ENCODE data around the gene COG8.
A peak's percentile ranks its signal among the peaks of the same experiment; 100 is the strongest.

Gene COG8

DNA sequence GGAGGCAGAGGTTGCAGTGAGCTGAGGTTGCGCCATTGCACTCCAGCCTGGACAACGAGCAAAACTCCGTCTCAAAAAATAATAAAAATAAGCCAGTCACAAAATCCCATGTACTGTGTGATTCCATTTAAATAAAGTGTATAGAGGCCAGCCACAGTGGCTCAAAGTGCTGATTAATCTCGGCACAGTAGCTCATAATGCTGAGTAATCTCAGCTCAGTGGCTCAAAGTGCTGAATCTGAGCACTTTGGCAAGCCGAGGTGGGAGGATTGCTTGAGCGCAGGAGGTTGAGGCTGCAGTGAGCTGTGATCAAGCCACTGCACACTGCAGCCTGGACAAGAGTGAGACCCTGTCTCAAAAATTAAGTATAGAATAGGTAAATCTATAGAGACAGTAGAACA, 7.3 kb upstream of the COG8 start:
- TF ChIP-seq, protein P1, sequence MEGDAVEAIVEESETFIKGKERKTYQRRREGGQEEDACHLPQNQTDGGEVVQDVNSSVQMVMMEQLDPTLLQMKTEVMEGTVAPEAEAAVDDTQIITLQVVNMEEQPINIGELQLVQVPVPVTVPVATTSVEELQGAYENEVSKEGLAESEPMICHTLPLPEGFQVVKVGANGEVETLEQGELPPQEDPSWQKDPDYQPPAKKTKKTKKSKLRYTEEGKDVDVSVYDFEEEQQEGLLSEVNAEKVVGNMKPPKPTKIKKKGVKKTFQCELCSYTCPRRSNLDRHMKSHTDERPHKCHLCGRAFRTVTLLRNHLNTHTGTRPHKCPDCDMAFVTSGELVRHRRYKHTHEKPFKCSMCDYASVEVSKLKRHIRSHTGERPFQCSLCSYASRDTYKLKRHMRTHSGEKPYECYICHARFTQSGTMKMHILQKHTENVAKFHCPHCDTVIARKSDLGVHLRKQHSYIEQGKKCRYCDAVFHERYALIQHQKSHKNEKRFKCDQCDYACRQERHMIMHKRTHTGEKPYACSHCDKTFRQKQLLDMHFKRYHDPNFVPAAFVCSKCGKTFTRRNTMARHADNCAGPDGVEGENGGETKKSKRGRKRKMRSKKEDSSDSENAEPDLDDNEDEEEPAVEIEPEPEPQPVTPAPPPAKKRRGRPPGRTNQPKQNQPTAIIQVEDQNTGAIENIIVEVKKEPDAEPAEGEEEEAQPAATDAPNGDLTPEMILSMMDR (IDR thresholded peaks at IDR 0.05; ENCODE audit: extremely low read depth, missing control alignments), result no peak
- DNase-seq (ENCODE audit: low spot score), result no peak

DNA sequence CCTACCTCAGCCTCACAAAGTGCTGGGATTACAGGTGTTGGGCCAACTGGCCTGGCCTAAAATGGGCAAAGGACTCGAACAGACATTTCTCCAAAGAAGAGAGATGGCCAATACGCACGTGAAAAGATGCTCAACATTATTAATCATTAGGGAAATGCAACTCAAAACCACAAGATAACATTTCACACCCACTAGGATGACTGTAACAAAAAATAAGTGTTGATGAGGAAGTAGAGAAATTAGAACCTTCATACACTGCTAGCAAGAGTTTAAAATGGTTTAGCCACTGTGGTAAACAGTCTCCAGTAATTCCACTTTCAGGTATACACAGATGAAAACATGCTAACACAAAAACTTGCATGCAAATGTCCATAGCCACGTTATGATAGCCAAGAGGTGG, 6.6 kb upstream of the COG8 start:
- TF ChIP-seq, protein P1 (IDR thresholded peaks at IDR 0.05; ENCODE audit: extremely low read depth, missing control alignments), result no peak

DNA sequence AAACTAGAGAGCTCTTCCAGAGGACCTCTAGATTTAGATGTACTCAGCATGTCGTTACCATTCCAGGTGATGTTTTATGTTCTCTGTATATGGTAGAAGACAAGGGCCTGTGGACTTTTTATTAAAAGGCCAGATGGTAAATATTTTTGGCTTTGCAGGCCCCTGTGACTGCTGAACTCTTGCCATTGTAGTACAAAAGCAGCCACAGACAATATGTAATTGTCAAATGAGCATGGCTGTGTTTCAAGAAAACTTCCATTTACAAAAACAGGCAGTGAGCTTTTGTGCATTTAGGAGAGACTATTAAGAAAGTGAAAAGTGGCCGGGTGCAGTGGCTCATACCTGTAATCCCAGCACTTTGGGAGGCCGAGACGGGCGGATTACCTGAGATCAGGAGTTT, 4.8 kb upstream of the COG8 start:
- TF ChIP-seq, protein P1 (IDR thresholded peaks at IDR 0.05; ENCODE audit: extremely low read depth, missing control alignments), result no peak
- DNase-seq (ENCODE audit: low spot score), result no peak

More for the DNA sequence above, 6.6 kb upstream of the COG8 start:
- no peak for DNase-seq (ENCODE audit: low spot score)

DNA sequence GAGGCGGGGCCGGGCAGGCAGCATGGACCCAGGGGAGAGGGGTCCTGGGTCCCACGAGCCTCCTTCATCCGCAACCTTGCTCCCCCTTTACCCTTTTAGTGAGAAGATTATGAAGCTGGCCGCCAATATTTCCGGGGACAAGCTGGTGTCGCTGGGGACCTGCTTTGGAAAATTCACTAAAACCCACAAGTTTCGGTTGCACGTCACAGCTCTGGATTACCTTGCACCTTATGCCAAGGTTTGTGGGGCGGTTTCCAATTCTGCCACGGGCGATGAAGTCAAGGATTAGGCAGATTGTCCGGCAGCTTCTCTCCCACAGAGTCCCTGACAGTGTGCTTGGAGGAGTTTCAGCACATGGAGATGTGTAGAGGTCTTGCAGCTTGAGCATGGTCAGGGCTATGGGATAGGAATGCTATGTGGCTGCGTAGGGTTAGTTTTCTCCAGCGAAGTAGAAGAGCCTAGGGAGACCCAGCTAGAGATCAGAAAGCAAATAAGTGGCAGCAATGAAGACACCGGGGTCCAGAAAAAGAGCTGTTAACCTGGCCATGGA, 806 bp upstream of the COG8 start:
- TF ChIP-seq, protein P1 (IDR thresholded peaks at IDR 0.05; ENCODE audit: extremely low read depth, missing control alignments), result no peak
- DNase-seq (ENCODE audit: low spot score), result no peak

DNA sequence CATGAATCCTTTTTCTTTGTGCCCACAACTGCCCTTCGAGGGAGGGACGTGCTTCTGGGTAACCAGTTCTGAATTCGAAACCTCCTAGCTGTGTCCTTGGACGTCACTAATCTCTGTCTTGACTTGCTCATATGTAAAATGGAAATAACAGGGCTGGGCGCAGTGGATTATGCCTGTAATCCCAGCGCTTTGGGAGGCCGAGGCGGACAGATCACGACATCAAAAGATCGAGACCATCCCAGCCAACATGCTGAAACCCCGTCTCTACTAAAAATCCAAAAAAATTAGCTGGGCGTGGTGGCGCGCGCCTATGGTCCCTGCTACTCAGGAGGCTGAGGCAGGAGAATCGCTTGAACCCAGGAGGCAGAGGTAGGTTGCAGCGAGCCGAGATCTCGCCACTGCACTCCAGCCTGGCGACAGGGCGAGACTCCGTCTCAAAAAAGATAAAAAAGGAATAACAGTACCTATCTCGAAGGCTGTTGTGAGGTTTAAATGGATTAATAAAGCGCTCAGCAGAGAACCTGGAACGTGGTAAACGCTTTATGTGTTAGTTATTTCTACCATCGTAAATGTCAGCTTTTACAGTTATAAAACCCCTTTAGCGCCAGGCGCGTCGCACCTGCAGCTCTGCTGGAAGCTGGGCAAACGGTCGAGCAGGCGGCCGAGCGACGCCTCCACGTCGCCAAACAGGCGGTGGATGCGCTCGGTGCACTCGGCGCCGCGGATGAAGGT, 641 bp downstream of the COG8 start:
- DNase-seq (ENCODE audit: low spot score), result no peak

DNA sequence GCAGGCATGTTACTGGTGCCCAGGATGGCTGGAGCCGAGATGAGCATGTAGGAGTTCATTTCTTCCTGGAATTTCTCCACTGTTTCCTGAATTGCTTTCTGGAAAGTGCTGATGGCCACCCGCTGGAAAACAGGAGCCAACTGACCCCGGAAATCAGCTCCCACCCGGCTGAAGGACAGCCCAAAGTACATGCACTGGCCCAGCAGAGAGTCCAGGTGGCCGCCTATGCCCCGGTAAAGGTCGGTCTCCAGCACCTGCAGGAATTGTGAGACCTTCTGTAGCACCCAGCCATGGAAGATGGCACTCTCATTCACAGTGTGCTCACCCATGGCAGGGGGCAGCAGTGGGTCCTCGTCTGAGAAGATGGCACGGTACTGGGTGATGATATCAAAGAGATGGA, 4.7 kb downstream of the COG8 start:
- TF ChIP-seq, protein P1 (IDR thresholded peaks at IDR 0.05; ENCODE audit: extremely low read depth, missing control alignments), result no peak
- DNase-seq (ENCODE audit: low spot score), result no peak

More for the DNA sequence above, 641 bp downstream of the COG8 start:
- TF ChIP-seq, protein P1 (IDR thresholded peaks at IDR 0.05; ENCODE audit: extremely low read depth, missing control alignments), result no peak

DNA sequence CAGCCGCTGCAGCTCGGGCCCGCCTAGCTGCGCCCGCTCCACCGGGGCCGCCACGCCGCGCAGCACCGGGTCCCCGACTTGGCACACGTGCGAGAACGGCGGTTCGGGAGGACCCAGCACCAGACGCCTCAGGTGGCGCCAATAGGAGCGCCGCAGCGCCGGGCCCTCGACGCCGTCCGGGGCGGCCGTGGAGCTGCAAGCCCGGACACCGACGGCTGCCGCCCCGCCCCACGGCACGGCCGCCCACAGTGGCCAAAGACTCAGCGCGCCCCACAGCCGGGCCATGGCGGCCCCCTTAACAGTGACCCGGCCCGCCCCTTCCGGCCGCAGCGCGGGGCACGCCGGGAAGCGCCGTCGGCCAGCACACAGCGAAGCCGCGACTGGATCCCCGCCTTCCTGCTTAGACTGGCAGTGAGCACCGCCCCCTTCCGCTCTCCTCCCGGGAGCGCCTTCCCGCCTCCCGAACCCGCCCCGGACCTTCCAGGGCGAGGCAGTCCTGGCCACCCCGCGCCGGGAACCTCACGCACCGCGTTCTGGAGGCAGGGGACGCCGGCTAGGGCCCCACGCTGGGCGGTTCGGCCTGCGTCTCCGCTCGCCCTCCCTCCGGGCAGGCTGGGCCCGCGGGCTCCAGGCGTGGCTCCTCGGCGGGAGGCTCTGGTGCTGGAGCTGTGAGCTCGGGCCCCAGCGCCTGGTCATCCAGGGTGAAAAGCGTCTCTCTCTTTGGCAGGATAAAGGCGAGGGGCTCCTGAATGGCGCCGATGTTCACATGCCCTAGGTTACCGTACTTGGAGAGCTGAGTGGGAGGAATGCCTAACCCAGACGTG, 8.9 kb downstream of the COG8 start, which contains the start of gene PDF:
Gene PDF (minus strand): TSS at position 303 of the 824 bp plus-strand sequence. CDS start 18 bp downstream, at position 285.
- TF ChIP-seq, protein P1 (IDR thresholded peaks at IDR 0.05; ENCODE audit: extremely low read depth, missing control alignments), result no peak
- DNase-seq (ENCODE audit: low spot score), result peak; percentile 98
